ENCODE measurements around the gene C1orf87.

DNA sequence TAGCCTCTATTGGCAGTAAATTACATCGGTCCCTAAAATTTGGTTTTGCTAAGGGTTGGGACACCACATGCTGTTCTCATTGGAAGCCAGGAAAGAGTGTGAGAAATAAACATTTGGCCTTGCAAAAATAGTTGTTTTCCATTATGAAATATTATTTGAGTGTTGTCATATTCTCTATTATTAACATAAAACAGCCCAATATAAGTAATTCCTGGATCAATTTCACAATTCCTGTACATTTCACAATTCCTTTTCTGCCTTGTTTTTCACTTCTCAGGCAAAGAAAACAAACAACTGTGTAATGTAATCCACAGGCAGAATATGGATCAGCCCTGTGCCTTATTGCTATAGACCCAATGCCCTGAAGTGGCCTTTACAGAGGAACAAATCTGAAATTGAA, 40.5 kb downstream of the C1orf87 start:
- TF ChIP-seq TOX (CRISPR knock-in tag; IDR thresholded peaks at IDR 0.05; ENCODE audit: borderline replicate concordance) (no peak), CSDC2 (CRISPR knock-in tag; IDR thresholded peaks at IDR 0.05) (no peak), ZNF565 (CRISPR knock-in tag; conservative IDR thresholded peaks at IDR 0.05; ENCODE audit: low read depth) (no peak), ZFP3 (CRISPR knock-in tag; IDR thresholded peaks at IDR 0.05) (no peak), ZC3H10 (CRISPR knock-in tag; IDR thresholded peaks at IDR 0.05) (no peak)

Measured in SK-N-SH treated with all-trans-retinoic acid at 6 μM for 48 hours (cell line).